ENCODE results near the gene NETO1. TPM values are rescaled to one million over a fixed set of nuclear protein-coding genes. Genes with fewer than 3 reads are reported as not detected.

Gene NETO1
- total and polyA plus RNA-seq, 10 of the 15 experiments (the other 5 are each of a cell fraction or from before 2014, with no cell fraction given), result 0.52 TPM; not detected in 9

- TF ChIP-seq RB1 (IDR thresholded peaks at IDR 0.05; ENCODE audit: borderline replicate concordance), result no peak
- no peak for TF ChIP-seq IRF4 (IDR thresholded peaks at IDR 0.05; ENCODE audit: low read depth, low read length)
- no peak for TF ChIP-seq ZNF622 (IDR thresholded peaks at IDR 0.05)
- TF ChIP-seq POLR2AphosphoS2 (IDR thresholded peaks at IDR 0.05; ENCODE audit: low read depth, low read length), result no peak
- no peak for TF ChIP-seq BCL11A (IDR thresholded peaks at IDR 0.05; ENCODE audit: low read depth, low read length)
- no peak for TF ChIP-seq EP300 (IDR thresholded peaks at IDR 0.05; ENCODE audit: borderline replicate concordance in 1 of 2, control insufficient read depth in 1 of 2, low read depth in 2 of 2, low read length in 2 of 2)
- no peak for TF ChIP-seq WRNIP1 (IDR thresholded peaks at IDR 0.05; ENCODE audit: borderline replicate concordance, low read depth, low read length)
- no peak for TF ChIP-seq BRCA1 (IDR thresholded peaks at IDR 0.05; ENCODE audit: low read depth, low read length)
- TF ChIP-seq CHD4 (IDR thresholded peaks at IDR 0.05), result no peak
- no peak for TF ChIP-seq BMI1 (IDR thresholded peaks at IDR 0.05; ENCODE audit: borderline replicate concordance)
Observed at GRCh38 chr18:72819050-72819449, 48.7 kb downstream of the NETO1 start (continued).

- FAIRE-seq (no peak), ATAC-seq (peak; percentile 93), DNase-seq (ENCODE audit: low read depth, low spot score) (no peak)
- WGBS (ENCODE audit: insufficient coverage, insufficient replicate concordance, low lambda C conversion rate, missing lambda C conversion rate), result 25% methylated on average over 7 of the region's 7 CpGs
- no peak for TF ChIP-seq ELK1 (IDR thresholded peaks at IDR 0.05; ENCODE audit: low read depth, low read length)
- no peak for TF ChIP-seq NR2C2 (IDR thresholded peaks at IDR 0.05; ENCODE audit: borderline replicate concordance, control insufficient read depth, insufficient read length, low read depth)
- Histone ChIP-seq H3K4me1 (ENCODE audit: control insufficient read depth, insufficient read depth, low read length) (no peaks in the 10 kb centered on the region), H4K20me1 (ENCODE audit: control insufficient read depth, insufficient read depth) (no peaks in the 10 kb centered on the region), H2AFZ (ENCODE audit: control insufficient read depth, low read depth, low read length) (no peak overlapping the region), H3K79me2 (ENCODE audit: control insufficient read depth, insufficient read depth, low read length) (no peaks in the 10 kb centered on the region), H3K4me3 (no peak overlapping the region), H3K27me3 (replicated peaks in 1 of 2; ENCODE audit: control insufficient read depth in 2 of 2, insufficient read depth in 2 of 2, low read length in 1 of 2) (no peaks in the 10 kb centered on the region), H3K27ac (ENCODE audit: control insufficient read depth, insufficient read depth) (no peak overlapping the region), H3K9ac (ENCODE audit: control insufficient read depth, insufficient read depth, low read length) (no peak overlapping the region), H3K9me3 (replicated peaks; ENCODE audit: control insufficient read depth, insufficient read depth, low read length) (no peaks in the 10 kb centered on the region), H3K36me3 (ENCODE audit: control insufficient read depth in 2 of 2, insufficient read depth in 2 of 2, low read length in 1 of 2) (no peaks in the 10 kb centered on the region), H3K4me2 (ENCODE audit: control insufficient read depth, insufficient read depth) (no peak overlapping the region)
- CTCF ChIA-PET, result no interaction called here
- RAD21 ChIA-PET (ENCODE audit: unreplicated experiment), result no interaction called here
- POLR2A ChIA-PET, result no interaction called here
- intact Hi-C loops (cut with micrococcal nuclease; ENCODE audit: unreplicated experiment) (no loop called here), in situ Hi-C loops (cut with MboI) (no loop called here)
- no TSS peak for BruUV-seq (replicated peaks)
- SMC1A ChIA-PET (ENCODE audit: uncharacterized antibody, unreplicated experiment), result interaction anchor here (0.7 kb wide), 1 partner anchor 47 kb away, joined by 3 read pairs; no protein-coding TSS in a partner anchor
Observed at GRCh38 chr18:72811047-72811446, 56.7 kb downstream of the NETO1 start.
